Measurements from ENCODE around the gene NTPCR.
"Not testable (repeated sequence)": the region's sequence is repeated elsewhere in the genome, so short reads cannot be mapped to it uniquely, and the experiment has no call there.

Gene NTPCR

GRCh38 chr1:232923739-232924386 is 26.5 kb upstream of the NTPCR start:
- no peak for TF ChIP-seq Cebpa-rat (IDR thresholded peaks at IDR 0.05)
- Histone ChIP-seq H3K9ac (no peak overlapping the region), H3K4me2 (peak overlapping the region; percentile 4 to 73 (median 53); a peak in 20 of 22 replicates), H4K20me1 (no peaks in the 10 kb centered on the region), H3K4me3 (no peak overlapping the region), H3K36me3 (no peaks in the 10 kb centered on the region), H3K27me3 (no peaks in the 10 kb centered on the region), H3K4me1 (peaks cover 5 to 44% (median 23%) of the 10 kb centered on the region in 10 experiments; a peak in 17 of 20 replicates), H3K27ac (peak overlapping the region in 5 of 11 experiments; percentile 10 to 57 (median 32); a peak in 7 of 22 replicates), H3K9me3 (replicated peaks in 1 of 11) (peaks cover 7 to 40% (median 16%) of the 10 kb centered on the region in 11 experiments; a peak in 20 of 22 replicates)

- H3K27ac ChIP-seq, result no peak overlapping the region
- no peaks in the 10 kb centered on the region for H3K36me3 ChIP-seq
- peaks cover 7 to 34% (median 16%) of the 10 kb centered on the region in 11 experiments; a peak in 20 of 22 replicates for H3K9me3 ChIP-seq (replicated peaks in 1 of 11)
- peak overlapping the region in 7 of 11 experiments; percentile 1 to 73 (median 65); a peak in 11 of 22 replicates for H3K4me2 ChIP-seq
- no peak overlapping the region for H3K4me3 ChIP-seq
- H3K27me3 ChIP-seq, result no peaks in the 10 kb centered on the region
- H4K20me1 ChIP-seq, result no peaks in the 10 kb centered on the region
- no peak for TF ChIP-seq Cebpa-rat (IDR thresholded peaks at IDR 0.05)
- H3K9ac ChIP-seq, result no peak overlapping the region
- H3K4me1 ChIP-seq, result peaks cover 5 to 44% (median 23%) of the 10 kb centered on the region in 10 experiments; a peak in 17 of 20 replicates
These were observed 25.5 kb upstream of the NTPCR start for GRCh38 chr1:232924874-232925273.

GRCh38 chr1:232925421-232926220 is 24.8 kb upstream of the NTPCR start:
- peaks cover 5 to 44% (median 23%) of the 10 kb centered on the region in 10 experiments; a peak in 17 of 20 replicates for H3K4me1 ChIP-seq
- no peaks in the 10 kb centered on the region for H3K36me3 ChIP-seq
- H3K9me3 ChIP-seq (replicated peaks in 1 of 11), result peaks cover 7 to 34% (median 16%) of the 10 kb centered on the region in 11 experiments; a peak in 20 of 22 replicates
- peak overlapping the region in 6 of 11 experiments; percentile 1 to 73 (median 68); a peak in 9 of 22 replicates for H3K4me2 ChIP-seq
- no peak overlapping the region for H3K4me3 ChIP-seq
- H3K27ac ChIP-seq, result no peak overlapping the region
- no peaks in the 10 kb centered on the region for H3K27me3 ChIP-seq
- H4K20me1 ChIP-seq, result no peaks in the 10 kb centered on the region
- no peak for TF ChIP-seq Cebpa-rat (IDR thresholded peaks at IDR 0.05)
- no peak overlapping the region for H3K9ac ChIP-seq

GRCh38 chr1:232927166-232927565 is 23.2 kb upstream of the NTPCR start:
- not testable (repeated sequence) for H3K4me2 ChIP-seq, H3K9ac ChIP-seq, H4K20me1 ChIP-seq, H3K36me3 ChIP-seq, H3K27me3 ChIP-seq, H3K27ac ChIP-seq, H3K4me3 ChIP-seq
- Histone ChIP-seq H3K4me1 (peaks cover 5 to 35% (median 23%) of the 10 kb centered on the region in 10 experiments; a peak in 17 of 20 replicates), H3K9me3 (replicated peaks in 1 of 11) (peaks cover 7 to 30% (median 16%) of the 10 kb centered on the region in 11 experiments; a peak in 20 of 22 replicates)

- no peaks in the 10 kb centered on the region for H4K20me1 ChIP-seq
- H3K27ac ChIP-seq, result no peak overlapping the region
- peaks cover 7 to 27% (median 15%) of the 10 kb centered on the region in 11 experiments; a peak in 20 of 22 replicates for H3K9me3 ChIP-seq (replicated peaks in 1 of 11)
- no peak overlapping the region for H3K4me3 ChIP-seq
- H3K9ac ChIP-seq, result no peak overlapping the region
- no peaks in the 10 kb centered on the region for H3K27me3 ChIP-seq
- TF ChIP-seq Cebpa-rat (IDR thresholded peaks at IDR 0.05), result no peak
- no peaks in the 10 kb centered on the region for H3K36me3 ChIP-seq
- H3K4me2 ChIP-seq, result no peak overlapping the region
- peaks cover 9 to 33% (median 23%) of the 10 kb centered on the region in 10 experiments; a peak in 17 of 20 replicates for H3K4me1 ChIP-seq
These were observed 22.4 kb upstream of the NTPCR start for GRCh38 chr1:232927830-232928505.

GRCh38 chr1:232932486-232933425 is 17.7 kb upstream of the NTPCR start:
- H3K4me3 ChIP-seq, result no peak overlapping the region
- H3K27ac ChIP-seq, result no peak overlapping the region
- no peak overlapping the region for H3K9ac ChIP-seq
- H4K20me1 ChIP-seq, result no peaks in the 10 kb centered on the region
- H3K9me3 ChIP-seq (replicated peaks in 1 of 11), result peaks cover 0 to 11% (median 0%) of the 10 kb centered on the region in 11 experiments; a peak in 4 of 22 replicates
- H3K36me3 ChIP-seq, result no peaks in the 10 kb centered on the region
- no peaks in the 10 kb centered on the region for H3K27me3 ChIP-seq
- peaks cover 0 to 15% (median 12%) of the 10 kb centered on the region in 10 experiments; a peak in 18 of 20 replicates for H3K4me1 ChIP-seq
- no peak for TF ChIP-seq Cebpa-rat (IDR thresholded peaks at IDR 0.05)
- H3K4me2 ChIP-seq, result peak overlapping the region in 1 of 11 experiments; percentile 6; a peak in 1 of 22 replicates

GRCh38 chr1:232936941-232937340 is 13.5 kb upstream of the NTPCR start:
- Histone ChIP-seq H3K36me3 (no peaks in the 10 kb centered on the region), H3K27ac (no peak overlapping the region), H3K27me3 (no peaks in the 10 kb centered on the region), H4K20me1 (no peaks in the 10 kb centered on the region), H3K4me1 (peaks cover 0 to 23% (median 17%) of the 10 kb centered on the region in 10 experiments; a peak in 18 of 20 replicates), H3K4me2 (no peak overlapping the region), H3K9ac (no peak overlapping the region), H3K9me3 (replicated peaks in 1 of 11) (peaks cover 0 to 11% (median 0%) of the 10 kb centered on the region in 11 experiments; a peak in 4 of 22 replicates), H3K4me3 (no peak overlapping the region)
- TF ChIP-seq Cebpa-rat (IDR thresholded peaks at IDR 0.05), result no peak
